Activated B cell treated with CpG ODN at 0.5 μM for 24 hours (primary cell): Measurements from ENCODE around the gene MAN2B1. TPM values are rescaled to one million over a fixed set of nuclear protein-coding genes. Genes with fewer than 3 reads are reported as not detected.

Experiments
- ATAC-seq: fragments of 200-7000 bp; cut with Tn5 transposase; one replicate; pipeline ENCODE4 v1.10.0; 2021; ENCODE audit warnings: low read depth, mild to moderate bottlenecking, moderate library complexity
- CTCF ChIA-PET: fragments of 350-600 bp; sonication (Branson Sonifier 250); formaldehyde crosslinking; loops from one replicate; lab custom pipeline; 2021; ENCODE audit warnings: antibody characterized with exemption; lab: Charles Lee
- POLR2A ChIA-PET: fragments of 350-600 bp; sonication (Branson Sonifier 250); formaldehyde crosslinking; loops from one replicate; lab custom pipeline; 2021; ENCODE audit warnings: antibody characterized with exemption; lab: Charles Lee
- DNase-seq: peaks from one replicate; pipeline ENCODE4 v3.0.0; 2022
- H3K27ac Mint-ChIP-seq: one replicate; pipeline ENCODE4 v1.8.0; 2020; ENCODE audit warnings: mixed read lengths
- H3K27me3 Mint-ChIP-seq: one replicate; pipeline ENCODE4 v1.8.0; 2021; ENCODE audit warnings: mixed read lengths
- H3K36me3 Mint-ChIP-seq: one replicate; pipeline ENCODE4 v1.8.0; 2021; ENCODE audit warnings: low read depth, mixed read lengths
- H3K4me1 Mint-ChIP-seq: one replicate; pipeline ENCODE4 v1.8.0; 2021; ENCODE audit warnings: mixed read lengths
- H3K4me3 Mint-ChIP-seq: one replicate; pipeline ENCODE4 v1.8.0; 2020; ENCODE audit warnings: mild to moderate bottlenecking, mixed read lengths
- H3K9me3 Mint-ChIP-seq: one replicate; pipeline ENCODE4 v1.8.0; 2020; ENCODE audit warnings: mixed read lengths
- CTCF ChIP-seq: fragments of 200-600 bp; IDR thresholded peaks from one replicate; pipeline ENCODE4 v1.8.0; 2022; ENCODE audit warnings: antibody characterized with exemption, mild to moderate bottlenecking
- intact Hi-C: fragments of 100-400 bp; cut with micrococcal nuclease; formaldehyde crosslinking; loops from one replicate; pipeline ENCODE4 v1.15.1; 2024
- total RNA-seq: library from RNA; stranded (reverse); gene quantifications from 2 replicates; pipeline ENCODE4 v1.2.3, GENCODE V29; 2022

The MAN2B1 gene
- total RNA-seq, 1 donor from 2014 or later = 291 TPM

DNA sequence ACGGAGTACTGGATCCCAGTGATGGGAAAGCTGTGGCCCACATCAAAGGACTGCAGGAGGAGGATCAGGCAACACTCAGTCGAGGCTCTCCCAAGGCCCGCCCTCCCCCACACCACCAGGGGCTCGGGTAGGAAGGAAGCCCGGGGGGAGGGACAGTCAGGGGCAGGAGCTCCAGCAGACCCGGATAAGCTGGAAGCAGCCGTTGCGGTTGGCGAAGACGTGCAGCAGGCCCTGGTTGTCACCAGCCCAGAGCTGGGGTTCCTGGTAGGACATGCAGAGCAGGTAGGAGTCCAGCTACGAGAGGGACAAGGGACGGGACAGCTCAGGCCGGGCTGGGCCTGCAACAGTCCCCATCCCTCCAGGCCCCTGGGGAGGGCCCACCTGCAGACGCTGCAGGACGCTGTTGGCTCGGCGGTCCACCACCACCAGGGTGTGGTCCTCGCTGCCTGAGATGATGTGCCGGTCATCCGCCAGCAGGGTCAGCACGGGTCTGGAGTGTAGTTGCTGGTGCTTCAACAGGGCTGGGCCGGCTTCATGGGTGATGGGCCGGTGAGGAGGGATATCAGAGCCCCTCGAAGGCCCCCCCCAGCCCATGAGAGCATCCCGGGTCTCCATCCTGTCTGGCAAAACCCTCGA, 23.2 kb upstream of the MAN2B1 start:
- H3K27ac Mint-ChIP-seq = no peak overlapping the region
- ATAC-seq = no peak
- DNase-seq = no peak
- ChIA-PET POLR2A (no interaction called here), CTCF (no interaction called here)
- intact Hi-C loops = no loop called here
- H3K4me1 Mint-ChIP-seq = no peaks in the 10 kb centered on the region
- peaks cover 2% of the 10 kb centered on the region for H3K36me3 Mint-ChIP-seq
- no peaks in the 10 kb centered on the region for H3K27me3 Mint-ChIP-seq
- no peak overlapping the region for H3K4me3 Mint-ChIP-seq
- no peak for TF ChIP-seq CTCF
- no peaks in the 10 kb centered on the region for H3K9me3 Mint-ChIP-seq

DNA sequence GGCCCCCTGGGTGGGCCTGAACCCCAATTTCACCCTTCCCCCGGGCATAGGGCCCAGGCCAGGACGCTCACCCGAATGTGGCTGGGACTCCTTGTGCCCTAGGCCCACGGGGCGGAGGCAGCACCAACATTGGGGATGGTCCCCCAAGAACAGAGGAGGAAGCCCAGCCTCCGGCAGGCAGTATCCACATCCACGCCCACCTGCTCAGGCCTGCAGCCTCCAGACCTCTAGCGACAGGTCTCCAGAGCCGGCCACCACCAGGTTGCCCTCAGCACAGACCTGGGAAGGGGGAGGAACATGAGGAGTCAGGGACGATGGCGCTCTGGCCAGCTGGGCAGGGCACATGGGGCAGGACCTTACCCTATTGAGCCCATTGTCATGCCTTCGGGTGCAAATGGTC, 22.5 kb upstream of the MAN2B1 start:
- ATAC-seq = no peak
- no peaks in the 10 kb centered on the region for H3K27me3 Mint-ChIP-seq
- ChIA-PET CTCF (no interaction called here), POLR2A (no interaction called here)
- no peak for DNase-seq
- H3K9me3 Mint-ChIP-seq = no peaks in the 10 kb centered on the region
- intact Hi-C loops = no loop called here
- H3K4me1 Mint-ChIP-seq = no peaks in the 10 kb centered on the region
- no peak overlapping the region for H3K27ac Mint-ChIP-seq
- no peak for TF ChIP-seq CTCF
- H3K4me3 Mint-ChIP-seq = no peak overlapping the region
- H3K36me3 Mint-ChIP-seq = peaks cover 2% of the 10 kb centered on the region

GRCh38 chr19:12687496-12688196, 21.1 kb upstream of the MAN2B1 start, which contains the start of gene GNG14:
GNG14 (plus strand) TSS chr19:12687998; CDS start chr19:12688049, 51 bp downstream.
- intact Hi-C loops = no loop called here
- ChIA-PET POLR2A (interaction anchor here (0.7 kb wide), 1 partner anchor 19 kb away, joined by 4 read pairs; a partner anchor contains a TSS), CTCF (no interaction called here)
- ATAC-seq = no peak
- no peak within 1 kb of the TSS for H3K4me3 Mint-ChIP-seq
- no peaks in the 10 kb centered on the region for H3K27me3 Mint-ChIP-seq
- no peak within 1 kb of the TSS for H3K27ac Mint-ChIP-seq
- peaks cover 2% of the 10 kb centered on the region for H3K36me3 Mint-ChIP-seq
- TF ChIP-seq CTCF = no peak
- no peaks in the 10 kb centered on the region for H3K4me1 Mint-ChIP-seq
- DNase-seq = no peak
- H3K9me3 Mint-ChIP-seq = no peaks in the 10 kb centered on the region

DNA sequence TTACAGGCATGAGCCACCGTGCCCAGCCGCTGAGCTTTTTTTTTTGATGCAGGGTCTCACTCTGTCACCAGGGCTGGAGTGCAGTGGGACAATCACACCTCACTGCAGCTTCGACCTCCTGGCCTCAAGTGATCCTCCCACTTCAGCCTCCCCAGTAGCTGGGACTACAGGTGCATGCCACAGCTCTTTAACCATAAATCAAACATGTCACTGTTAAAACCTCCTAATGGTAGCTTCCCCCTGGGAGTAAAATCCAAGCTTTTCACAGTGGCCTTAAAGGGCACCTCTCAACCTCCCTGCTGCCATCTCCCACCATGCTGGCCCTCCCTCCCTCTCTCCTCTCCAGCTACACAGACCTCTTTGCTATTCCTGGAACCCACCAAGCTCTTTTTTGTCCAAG, 19.3 kb upstream of the MAN2B1 start:
- Mint-ChIP-seq H3K4me1 (peaks cover 6% of the 10 kb centered on the region), H3K27me3 (no peaks in the 10 kb centered on the region), H3K4me3 (no peak overlapping the region), H3K9me3 (no peaks in the 10 kb centered on the region), H3K36me3 (peaks cover 7% of the 10 kb centered on the region), H3K27ac (no peak overlapping the region)
- DNase-seq (no peak), ATAC-seq (no peak)
- no peak for TF ChIP-seq CTCF
- CTCF ChIA-PET = interaction anchor here (0.6 to 1.2 kb wide), 2 partner anchors 8 to 145 kb away, joined by 3 to 4 read pairs; no protein-coding TSS in a partner anchor
- intact Hi-C loops = no loop called here
- POLR2A ChIA-PET = interaction anchor here (0.6 to 1.4 kb wide), 3 partner anchors 12 to 58 kb away, joined by 3 to 8 read pairs (median 4); no protein-coding TSS in a partner anchor
